ENCODE measurements around the gene FAM210A.

- no peak for TF ChIP-seq CTCF (IDR thresholded peaks at IDR 0.05; ENCODE audit: insufficient read depth, low read length)
- no peak for TF ChIP-seq REST (IDR thresholded peaks at IDR 0.05; ENCODE audit: insufficient replicate concordance, low read depth)
- no peak for TF ChIP-seq SPI1 (IDR thresholded peaks at IDR 0.05; ENCODE audit: borderline replicate concordance, low read depth)
Observed at GRCh38 chr18:13624563-13625237, 101.7 kb downstream of the FAM210A start.

All from HL-60 (cell line).